Stomach (tissue), 9 donors: ENCODE data around the gene FAM124B. TPM values are rescaled to one million over a fixed set of nuclear protein-coding genes. Genes with fewer than 3 reads are reported as not detected.

Experiments
- DNase-seq, 2 donors: peaks; one replicate each; pipeline versions ENCODE4 v3.0.0 to v3.0.0-alpha.2; 2013 to 2019
- H3K27ac ChIP-seq, 5 donors: fragments of 200-600 bp in 4 of 5; sonication (generic) in 4 of 5; one replicate each; pipeline ENCODE4 v1.5.1; 2013 to 2019; ENCODE audit warnings: mild to moderate bottlenecking in 1 of 5, moderate library complexity in 1 of 5
- H3K27me3 ChIP-seq, 3 donors: fragments of 200-600 bp; sonication (generic); one replicate each; pipeline ENCODE4 v1.5.1; 2017 to 2019; ENCODE audit warnings: mixed run types in 1 of 3
- H3K36me3 ChIP-seq, 4 donors: fragments of 200-600 bp; sonication (generic); 1 replicate in 3 of 4; 2 replicates in 1 of 4; pipeline ENCODE4 v1.5.1; 2016 to 2019
- H3K4me1 ChIP-seq, 4 donors: fragments of 200-600 bp; sonication (generic); one replicate each; pipeline ENCODE4 v1.5.1; 2016 to 2019
- H3K4me3 ChIP-seq, 4 donors: fragments of 200-600 bp; sonication (generic) in 3 of 4; one replicate each; pipeline ENCODE4 v1.5.1; 2016 to 2019; ENCODE audit warnings: mild to moderate bottlenecking in 1 of 4
- H3K9me3 ChIP-seq, 4 donors: fragments of 200-600 bp; sonication (generic); one replicate each; pipeline ENCODE4 v1.5.1; 2016 to 2019
- EP300 ChIP-seq: sonication (generic); formaldehyde crosslinking; IDR thresholded peaks from one replicate; pipeline ENCODE4 v1.6.1; 2017; ENCODE audit warnings: antibody characterized with exemption
- POLR2A ChIP-seq, 4 donors: fragments of 450-650 bp; IDR thresholded peaks; one replicate each; pipeline ENCODE4 v1.6.1; 2016; ENCODE audit warnings: antibody characterized with exemption in 4 of 4, control low read depth in 2 of 4, mild to moderate bottlenecking in 1 of 4, moderate library complexity in 1 of 4
- POLR2AphosphoS5 ChIP-seq, 3 donors: sonication (generic); formaldehyde crosslinking; IDR thresholded peaks; one replicate each; pipeline ENCODE4 v1.6.1; 2016; ENCODE audit warnings: antibody characterized with exemption in 3 of 3
- WGBS, 5 donors: extraction: QIAGEN DNeasy Blood & Tissue Kit in 3 of 5; methylation state at CpG; one replicate each; pipeline versions ENCODE4 v1.1.5 to v1.1.7; 2013 to 2018; 5-methylcytosine and 5-hydroxymethylcytosine counted together
- intact Hi-C: fragments of 100-400 bp; cut with DNase I; formaldehyde crosslinking; loops from one replicate; pipeline ENCODE4 v1.15.1; 2023; ENCODE audit warnings: low total_unique reads
- polyA plus RNA-seq, 3 donors: library from polyadenylated mRNA; stranded (reverse); fragments of 200-250 nt; gene quantifications; one replicate each; pipeline ENCODE4 v1.2.3, GENCODE V29; 2013
- total RNA-seq, 5 donors: library from RNA; depleted of rRNA; stranded (reverse); fragments of >200 nt; gene quantifications; one replicate each; pipeline versions ENCODE4 v1.1.0 to v1.2.3, GENCODE V29; 2014 to 2016
- TF ChIP-seq, protein P1 (sequence below), 7 experiments: fragments of 450-650 bp in 4 of 7; fragments of 200-600 bp in 3 of 7; sonication (generic) in 3 of 7; IDR thresholded peaks; one replicate each; pipeline ENCODE4 v1.5.1; 2016 to 2019; ENCODE audit warnings: antibody characterized with exemption in 7 of 7, control low read depth in 2 of 7, mild to moderate bottlenecking in 1 of 7
- donor health status: healthy with polysubstance abuse.
- donor health status: Bipolar disorder and iron deficiency.
- donor health status: healthy.

FAM124B gene
- total and polyA plus RNA-seq, 8 donors, result 0.25 to 6.4 (median 0.82) TPM; not detected in 2

DNA sequence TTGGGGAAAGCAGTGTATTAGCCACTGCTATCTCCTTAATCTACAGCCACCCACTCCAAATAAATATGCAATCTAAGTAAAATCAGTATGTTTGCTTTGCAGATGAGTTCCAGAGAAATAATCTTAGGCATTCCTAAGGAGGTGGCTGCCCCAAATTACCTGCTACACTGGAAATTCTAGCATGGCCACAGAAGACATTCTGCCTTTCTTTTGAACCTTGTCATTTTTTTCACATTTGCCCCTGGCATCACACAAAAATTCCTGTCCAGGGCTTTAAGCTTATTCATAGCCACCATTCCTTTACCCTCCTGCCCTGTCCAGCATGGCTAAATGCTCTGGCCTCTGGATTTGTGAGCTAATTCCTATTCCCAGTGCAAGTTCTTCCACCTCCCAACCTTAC, 36.8 kb upstream of the FAM124B start:
- H3K4me3 ChIP-seq, result no peak overlapping the region
- TF ChIP-seq POLR2A (IDR thresholded peaks at IDR 0.05) (no peak), EP300 (no peak), POLR2AphosphoS5 (IDR thresholded peaks at IDR 0.05) (no peak)
- TF ChIP-seq, protein P1, sequence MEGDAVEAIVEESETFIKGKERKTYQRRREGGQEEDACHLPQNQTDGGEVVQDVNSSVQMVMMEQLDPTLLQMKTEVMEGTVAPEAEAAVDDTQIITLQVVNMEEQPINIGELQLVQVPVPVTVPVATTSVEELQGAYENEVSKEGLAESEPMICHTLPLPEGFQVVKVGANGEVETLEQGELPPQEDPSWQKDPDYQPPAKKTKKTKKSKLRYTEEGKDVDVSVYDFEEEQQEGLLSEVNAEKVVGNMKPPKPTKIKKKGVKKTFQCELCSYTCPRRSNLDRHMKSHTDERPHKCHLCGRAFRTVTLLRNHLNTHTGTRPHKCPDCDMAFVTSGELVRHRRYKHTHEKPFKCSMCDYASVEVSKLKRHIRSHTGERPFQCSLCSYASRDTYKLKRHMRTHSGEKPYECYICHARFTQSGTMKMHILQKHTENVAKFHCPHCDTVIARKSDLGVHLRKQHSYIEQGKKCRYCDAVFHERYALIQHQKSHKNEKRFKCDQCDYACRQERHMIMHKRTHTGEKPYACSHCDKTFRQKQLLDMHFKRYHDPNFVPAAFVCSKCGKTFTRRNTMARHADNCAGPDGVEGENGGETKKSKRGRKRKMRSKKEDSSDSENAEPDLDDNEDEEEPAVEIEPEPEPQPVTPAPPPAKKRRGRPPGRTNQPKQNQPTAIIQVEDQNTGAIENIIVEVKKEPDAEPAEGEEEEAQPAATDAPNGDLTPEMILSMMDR (IDR thresholded peaks at IDR 0.05), result no peak

DNA sequence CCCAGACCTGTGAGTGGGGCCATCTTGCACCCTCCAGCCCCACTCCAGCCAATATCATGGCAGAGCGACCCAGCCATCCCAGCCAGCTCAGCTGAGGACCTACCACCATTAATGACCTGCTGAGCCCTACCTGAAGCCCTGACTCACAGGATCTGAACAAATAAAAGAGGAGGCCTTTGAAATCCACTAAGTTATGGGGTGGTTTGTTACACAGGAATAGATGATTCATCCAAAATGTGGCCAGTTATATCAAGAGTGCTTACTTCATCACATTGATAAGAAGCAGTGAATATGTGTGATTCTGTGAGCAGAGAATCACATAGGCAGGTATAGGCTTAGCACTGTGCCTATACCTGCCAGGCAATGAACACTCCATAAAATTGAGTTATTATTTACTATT, 34.7 kb upstream of the FAM124B start:
- peaks cover 0 to 4% (median under 1%) of the 10 kb centered on the region in 4 donors for H3K4me1 ChIP-seq
- TF ChIP-seq, protein P1 (IDR thresholded peaks at IDR 0.05), result no peak
- TF ChIP-seq EP300 (no peak), POLR2A (IDR thresholded peaks at IDR 0.05) (no peak), POLR2AphosphoS5 (IDR thresholded peaks at IDR 0.05) (no peak)
- no peak overlapping the region for H3K27ac ChIP-seq
- peaks cover 0 to 4% (median 0%) of the 10 kb centered on the region in 3 donors for H3K27me3 ChIP-seq
- no peak for DNase-seq
- no peak overlapping the region for H3K4me3 ChIP-seq
- 92 to 100% (median 98%) methylated on average over 1 of the region's 1 CpG; no CpG with 5 or more reads in 1 of the 5 donors for WGBS, 5 donors
- H3K9me3 ChIP-seq, result no peaks in the 10 kb centered on the region
- intact Hi-C loops, result no loop called here
- no peaks in the 10 kb centered on the region for H3K36me3 ChIP-seq

More for the DNA sequence above, 36.8 kb upstream of the FAM124B start:
- intact Hi-C loops, result no loop called here
- no peak overlapping the region for H3K27ac ChIP-seq
- no peak for DNase-seq
- no peaks in the 10 kb centered on the region for H3K9me3 ChIP-seq
- peaks cover under 1 to 14% (median 12%) of the 10 kb centered on the region in 4 donors for H3K4me1 ChIP-seq
- peaks cover 0 to 20% (median 5%) of the 10 kb centered on the region in 3 donors for H3K27me3 ChIP-seq
- H3K36me3 ChIP-seq, result no peaks in the 10 kb centered on the region

DNA sequence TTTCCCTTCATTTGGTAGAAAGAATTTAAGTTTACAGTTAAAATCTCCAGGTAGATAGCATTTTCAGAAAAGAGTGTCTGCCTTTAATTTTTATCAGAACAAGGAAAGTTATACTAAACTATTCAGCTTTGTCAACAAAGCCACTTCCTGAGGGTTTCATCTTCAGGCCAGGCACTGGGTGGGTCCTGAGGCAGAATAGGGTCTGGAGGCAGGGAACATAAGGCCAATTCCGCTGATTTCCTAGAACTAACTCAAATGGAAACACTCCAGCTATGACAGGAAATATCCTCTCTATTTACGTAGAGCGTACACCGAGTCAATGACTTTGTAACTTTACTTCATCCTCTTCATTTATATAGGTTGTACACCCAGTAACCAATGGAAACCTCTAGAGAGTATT, 32.7 kb upstream of the FAM124B start:
- Histone ChIP-seq H3K27ac (no peak overlapping the region), H3K4me1 (peaks cover 0 to 4% (median 0%) of the 10 kb centered on the region in 4 donors), H3K9me3 (no peaks in the 10 kb centered on the region), H3K27me3 (no peaks in the 10 kb centered on the region), H3K4me3 (no peak overlapping the region), H3K36me3 (no peaks in the 10 kb centered on the region)
- DNase-seq, result no peak
- intact Hi-C loops, result no loop called here
- 77 to 81% (median 79%) methylated on average over 4 of the region's 4 CpGs for WGBS, 5 donors
- no peak for TF ChIP-seq EP300
- no peak for TF ChIP-seq POLR2AphosphoS5 (IDR thresholded peaks at IDR 0.05)
- TF ChIP-seq POLR2A (IDR thresholded peaks at IDR 0.05), result no peak
- TF ChIP-seq, protein P1 (IDR thresholded peaks at IDR 0.05), result no peak

DNA sequence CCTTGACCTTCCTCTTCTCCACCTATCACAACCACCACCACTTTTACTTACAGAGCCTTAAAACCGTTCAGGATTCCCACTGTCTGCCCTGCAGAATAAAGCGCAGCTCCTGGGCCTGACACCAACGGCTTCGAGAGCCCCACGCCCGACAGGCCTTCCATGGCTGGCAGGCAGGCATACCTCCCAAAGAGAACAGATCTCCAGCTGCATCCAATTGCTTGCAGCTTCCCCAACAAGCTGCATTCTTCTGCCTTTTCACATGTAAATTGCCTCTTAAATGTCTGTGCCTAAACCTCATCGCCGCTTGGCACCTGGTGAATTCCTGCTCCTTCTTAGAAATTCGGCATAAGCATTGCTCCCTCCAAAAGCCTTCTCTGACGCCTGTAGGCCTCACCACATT, 31.5 kb upstream of the FAM124B start:
- TF ChIP-seq, protein P1 (IDR thresholded peaks at IDR 0.05), result no peak
- TF ChIP-seq POLR2A (IDR thresholded peaks at IDR 0.05) (no peak), EP300 (no peak), POLR2AphosphoS5 (IDR thresholded peaks at IDR 0.05) (no peak)
- DNase-seq, result no peak
- Histone ChIP-seq H3K36me3 (no peaks in the 10 kb centered on the region), H3K9me3 (no peaks in the 10 kb centered on the region), H3K4me3 (no peak overlapping the region), H3K27me3 (no peaks in the 10 kb centered on the region), H3K27ac (no peak overlapping the region), H3K4me1 (peaks cover 0 to 4% (median 0%) of the 10 kb centered on the region in 4 donors)
- intact Hi-C loops, result no loop called here
- WGBS, 5 donors, result 71 to 82% (median 75%) methylated on average over 10 of the region's 10 CpGs
